T-helper 2 cell treated with Interferon-gamma antibody and Interleukin-4, amounts not matched to agents 5 μg/mL and 100 μg/mL, for 36 hours (primary cell): ENCODE measurements around the gene XRCC5.
"Not testable (repeated sequence)": the region's sequence is repeated elsewhere in the genome, so short reads cannot be mapped to it uniquely, and the experiment has no call there.

Experiments
- DNase-seq: peaks from one replicate; pipeline ENCODE4 v3.0.0; 2021; ENCODE audit warnings: low spot score
- H3K27ac Mint-ChIP-seq: one replicate; pipeline ENCODE4 v1.8.0; 2021; ENCODE audit warnings: mild to moderate bottlenecking, mixed read lengths
- H3K27me3 Mint-ChIP-seq: one replicate; pipeline ENCODE4 v1.8.0; 2021; ENCODE audit warnings: low read depth, mixed read lengths
- H3K36me3 Mint-ChIP-seq: one replicate; pipeline ENCODE4 v1.8.0; 2021; ENCODE audit warnings: low read depth, mixed read lengths
- H3K4me1 Mint-ChIP-seq: one replicate; pipeline ENCODE4 v1.8.0; 2021; ENCODE audit warnings: low read depth, mixed read lengths
- H3K4me3 Mint-ChIP-seq: one replicate; pipeline ENCODE4 v1.8.0; 2022; ENCODE audit warnings: mild to moderate bottlenecking, moderate library complexity, mixed read lengths
- H3K9me3 Mint-ChIP-seq: one replicate; pipeline ENCODE4 v1.8.0; 2021; ENCODE audit warnings: mixed read lengths

Gene XRCC5

DNA sequence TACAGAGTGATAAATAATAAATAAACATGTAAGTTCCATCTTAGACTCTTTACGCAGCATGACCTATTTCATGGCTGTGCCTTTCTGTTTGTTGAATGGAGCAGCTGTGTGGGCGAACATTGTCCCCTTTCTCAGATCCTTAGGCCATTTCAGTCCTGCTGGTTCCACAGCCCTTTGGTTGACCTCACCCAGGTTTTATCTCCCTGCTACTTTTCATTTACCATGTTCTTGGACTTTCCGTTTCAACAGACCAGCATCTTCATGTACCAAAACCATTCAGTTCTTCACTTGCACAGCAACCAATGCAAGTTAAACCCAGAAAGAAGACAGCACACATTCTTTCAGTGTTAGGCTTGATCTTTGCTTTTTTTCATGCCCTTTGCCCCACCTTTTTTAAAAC, 83.8 kb downstream of the XRCC5 start:
- no peak overlapping the region for H3K4me3 Mint-ChIP-seq

DNA sequence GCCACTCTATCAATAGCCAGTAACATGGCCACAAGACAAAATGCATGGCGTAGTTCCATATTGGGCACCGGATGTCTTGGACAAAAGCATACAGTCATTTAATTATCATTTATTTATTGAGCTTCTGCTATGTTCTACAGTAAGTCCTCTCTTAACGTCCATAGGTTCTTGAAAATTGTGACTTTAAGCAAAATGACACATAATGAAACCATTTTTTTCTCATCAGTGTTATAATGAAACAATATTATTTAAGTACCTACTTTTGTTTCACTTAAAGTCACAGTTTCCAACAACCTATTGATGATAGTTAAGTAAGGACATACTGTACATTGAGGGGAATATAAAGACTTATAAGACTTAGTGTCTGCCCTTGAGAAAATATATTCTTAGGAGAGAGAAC, 84.9 kb downstream of the XRCC5 start:
- Mint-ChIP-seq H3K9me3 (no peaks in the 10 kb centered on the region), H3K4me3 (no peak overlapping the region), H3K36me3 (peaks cover 67% of the 10 kb centered on the region), H3K27me3 (no peaks in the 10 kb centered on the region), H3K27ac (peak overlapping the region; percentile 77), H3K4me1 (peaks cover 35% of the 10 kb centered on the region)
- no peak for DNase-seq

More for the DNA sequence above, 83.8 kb downstream of the XRCC5 start:
- Mint-ChIP-seq H3K4me1 (peaks cover 42% of the 10 kb centered on the region), H3K27ac (peak overlapping the region; percentile 9), H3K27me3 (no peaks in the 10 kb centered on the region), H3K9me3 (no peaks in the 10 kb centered on the region), H3K36me3 (peaks cover 62% of the 10 kb centered on the region)
- no peak for DNase-seq

DNA sequence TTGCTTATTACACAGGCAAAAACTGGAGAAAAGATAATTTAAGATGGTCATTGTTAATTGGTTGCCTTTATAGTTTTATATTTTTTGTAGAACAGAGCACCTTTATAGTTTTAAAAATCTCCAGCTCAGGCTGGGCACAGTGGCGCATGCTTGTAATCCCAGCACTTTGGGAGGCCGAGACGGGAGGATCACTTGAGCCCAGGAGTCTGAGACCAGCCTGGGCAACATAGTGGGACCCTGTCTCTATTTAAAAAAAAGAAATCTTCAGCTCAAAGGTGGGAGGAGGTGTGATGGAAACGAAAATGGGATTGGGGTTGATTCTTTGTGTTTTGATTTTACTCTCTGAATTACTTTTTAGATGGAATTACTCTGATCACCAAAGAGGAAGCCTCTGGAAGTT, 85.4 kb downstream of the XRCC5 start:
- no peaks in the 10 kb centered on the region for H3K27me3 Mint-ChIP-seq

DNA sequence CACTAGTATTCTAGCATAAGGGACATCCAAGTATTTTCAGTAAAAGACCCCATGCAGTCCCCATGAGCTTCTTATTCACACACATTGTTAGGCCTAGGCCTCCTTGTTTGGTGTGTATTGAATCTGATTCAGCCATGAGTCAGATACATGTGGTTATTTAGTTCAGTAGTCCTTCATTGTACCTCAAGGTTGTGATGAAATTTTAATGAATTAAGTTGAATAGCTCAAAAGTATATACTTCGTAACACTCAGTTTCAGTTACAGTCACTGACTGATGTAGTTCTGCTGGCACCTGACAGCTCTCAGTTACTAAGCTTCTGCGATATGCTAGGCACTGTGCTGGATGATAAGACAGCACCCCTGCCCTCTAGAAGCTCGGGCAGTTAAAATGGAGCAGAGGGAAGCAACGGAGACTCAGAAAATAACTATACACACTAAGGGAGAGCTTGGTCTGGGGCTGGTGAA, 86.4 kb downstream of the XRCC5 start:
- no peak for DNase-seq
- Mint-ChIP-seq H3K9me3 (no peaks in the 10 kb centered on the region), H3K27ac (no peak overlapping the region), H3K27me3 (no peaks in the 10 kb centered on the region), H3K36me3 (peaks cover 74% of the 10 kb centered on the region), H3K4me1 (peaks cover 35% of the 10 kb centered on the region), H3K4me3 (no peak overlapping the region)

More for the DNA sequence above, 85.4 kb downstream of the XRCC5 start:
- H3K9me3 Mint-ChIP-seq = no peaks in the 10 kb centered on the region
- no peak for DNase-seq
- H3K4me3 Mint-ChIP-seq = no peak overlapping the region
- peak overlapping the region; percentile 77 for H3K27ac Mint-ChIP-seq
- H3K4me1 Mint-ChIP-seq = peaks cover 37% of the 10 kb centered on the region
- H3K36me3 Mint-ChIP-seq = peaks cover 69% of the 10 kb centered on the region

DNA sequence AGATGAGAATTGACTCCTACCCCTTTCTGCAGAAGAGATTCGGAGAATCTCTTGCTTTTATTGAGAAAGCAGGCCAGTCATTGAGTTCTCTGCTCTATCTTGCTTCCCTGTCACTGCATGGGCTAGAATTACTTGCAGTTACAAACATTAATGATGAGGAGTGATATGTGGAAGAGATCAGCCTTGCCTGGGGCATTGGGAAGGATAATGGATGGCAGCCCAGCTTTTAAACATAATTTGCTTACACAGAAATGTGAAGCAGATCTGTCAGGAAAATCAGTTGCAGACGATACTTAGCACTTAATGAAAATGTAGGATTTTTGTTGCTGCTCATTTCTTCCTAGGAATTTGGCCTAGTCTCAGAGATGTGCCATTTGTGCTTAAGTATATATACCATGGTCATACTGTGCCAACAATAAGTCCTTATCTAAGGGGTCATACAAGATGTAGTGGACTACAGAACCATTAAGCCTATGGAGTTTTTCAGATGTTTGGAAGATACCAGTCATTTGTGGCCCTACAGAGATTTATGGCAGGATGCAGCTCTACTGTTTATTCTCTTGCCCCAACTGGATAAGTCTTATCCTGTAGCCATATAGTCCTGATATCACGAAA, 92.7 kb downstream of the XRCC5 start:
- no peak for DNase-seq
- Mint-ChIP-seq H3K27ac (peak overlapping the region; percentile 2), H3K36me3 (peaks cover 86% of the 10 kb centered on the region), H3K4me1 (peaks cover 17% of the 10 kb centered on the region), H3K27me3 (no peaks in the 10 kb centered on the region), H3K4me3 (no peak overlapping the region), H3K9me3 (no peaks in the 10 kb centered on the region)

DNA sequence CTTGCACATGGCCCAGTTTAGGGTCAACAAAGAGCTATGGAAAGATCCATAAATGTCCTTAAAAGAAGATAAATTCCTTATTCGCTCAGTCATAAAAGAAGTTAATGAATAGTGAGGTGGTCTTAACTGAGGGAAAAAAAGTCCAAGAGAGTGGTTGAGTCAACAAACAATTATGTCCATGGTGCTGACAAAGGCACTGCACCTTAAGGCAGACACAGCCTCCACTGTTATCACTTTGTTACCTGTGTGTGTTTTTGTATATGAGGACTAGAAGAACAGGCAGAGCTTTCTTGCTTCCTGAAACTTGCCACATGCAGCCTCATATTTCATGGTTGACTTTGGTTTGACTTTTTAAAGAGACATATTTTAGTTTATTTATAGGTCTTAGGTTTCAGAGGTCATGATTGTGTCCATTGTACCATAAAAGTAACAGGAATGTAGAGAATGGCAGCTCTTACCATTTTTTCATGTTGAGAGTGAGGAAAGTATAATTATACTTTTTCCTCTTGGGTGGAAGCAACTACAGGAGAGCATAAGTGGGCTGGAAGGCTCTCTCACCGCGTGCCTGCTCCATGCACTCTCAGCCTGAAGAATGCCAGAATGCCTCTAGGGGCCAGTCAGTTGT, 93.6 kb downstream of the XRCC5 start:
- Mint-ChIP-seq H3K4me1 (peaks cover 14% of the 10 kb centered on the region), H3K9me3 (no peaks in the 10 kb centered on the region), H3K27ac (no peak overlapping the region), H3K27me3 (no peaks in the 10 kb centered on the region), H3K36me3 (peaks cover 86% of the 10 kb centered on the region), H3K4me3 (no peak overlapping the region)
- DNase-seq = no peak

DNA sequence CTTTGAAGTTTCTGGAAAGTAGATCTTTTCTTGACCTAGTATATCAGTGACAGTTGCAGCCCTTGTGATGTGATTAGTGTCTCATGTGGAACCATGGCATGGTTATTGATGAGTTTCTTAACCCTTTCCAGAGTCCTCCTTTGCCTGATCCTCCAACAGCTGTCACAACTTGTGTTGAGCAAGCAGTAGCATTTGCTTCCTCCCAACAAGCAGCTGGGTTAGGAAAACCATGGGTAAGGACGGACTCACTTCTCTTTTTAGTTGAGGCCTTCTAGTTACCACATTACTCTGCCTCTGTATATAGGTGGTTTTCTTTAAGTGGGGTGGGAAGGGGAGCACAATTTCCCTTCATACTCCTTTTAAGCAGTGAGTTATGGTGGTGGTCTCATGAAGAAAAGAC, 96.3 kb downstream of the XRCC5 start:
- no peaks in the 10 kb centered on the region for H3K27me3 Mint-ChIP-seq
- no peaks in the 10 kb centered on the region for H3K9me3 Mint-ChIP-seq
- H3K4me1 Mint-ChIP-seq = peaks cover 10% of the 10 kb centered on the region
- no peak overlapping the region for H3K27ac Mint-ChIP-seq
- no peak overlapping the region for H3K4me3 Mint-ChIP-seq
- DNase-seq = no peak
- peaks cover 75% of the 10 kb centered on the region for H3K36me3 Mint-ChIP-seq

DNA sequence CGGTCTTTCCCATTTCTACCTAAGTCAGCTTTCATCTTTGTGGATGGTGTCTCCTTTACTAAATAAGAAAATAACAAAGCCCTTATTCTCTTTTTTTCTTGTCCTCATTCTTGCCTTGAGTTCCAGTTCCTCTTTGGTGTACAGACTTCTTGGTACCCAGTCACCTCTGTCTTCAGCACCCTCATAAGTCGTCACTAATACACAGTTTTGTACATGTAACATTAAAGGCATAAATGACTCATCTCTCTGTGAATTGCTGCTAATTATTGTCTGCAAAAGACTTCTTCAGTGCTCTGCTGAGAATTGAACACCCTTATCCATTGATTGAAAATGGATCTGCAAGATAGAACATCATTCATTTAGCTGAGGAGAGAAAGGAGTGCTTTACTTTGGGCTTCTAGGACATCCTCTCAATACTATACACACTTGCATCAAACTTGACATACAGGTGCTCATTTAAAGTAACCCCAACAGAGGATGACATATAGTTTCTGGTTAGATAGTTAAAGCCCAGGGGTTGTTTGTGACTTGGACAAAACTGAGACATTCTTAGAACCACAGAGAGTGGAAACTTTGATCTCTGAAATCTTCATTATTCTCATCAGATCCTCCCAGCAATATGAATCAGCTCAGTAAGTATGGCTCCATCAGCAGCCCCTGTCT, 97.0 kb downstream of the XRCC5 start:
- Mint-ChIP-seq H3K4me1 (peaks cover 8% of the 10 kb centered on the region), H3K27ac (peak overlapping the region; percentile 22), H3K9me3 (no peaks in the 10 kb centered on the region), H3K4me3 (no peak overlapping the region), H3K36me3 (peaks cover 70% of the 10 kb centered on the region), H3K27me3 (no peaks in the 10 kb centered on the region)
- DNase-seq = no peak

DNA sequence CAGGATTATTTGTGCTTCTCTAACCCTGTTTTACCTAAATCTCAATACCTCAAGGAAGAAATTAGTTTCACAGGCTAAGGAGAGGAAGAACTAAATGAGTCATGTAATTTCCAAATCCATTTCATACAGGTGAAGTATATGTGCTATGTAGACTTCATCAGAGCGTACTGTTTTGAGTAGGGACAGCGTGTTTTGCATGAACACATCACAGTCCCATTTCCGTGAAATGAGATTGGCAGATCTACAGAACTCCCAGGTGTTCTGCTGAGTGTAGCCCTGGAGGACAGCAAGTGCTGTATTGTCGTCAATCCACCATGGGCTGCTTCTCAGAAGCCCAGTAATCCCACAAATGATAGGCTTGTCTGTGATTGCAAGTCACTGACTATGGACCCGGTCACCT, 97.7 kb downstream of the XRCC5 start:
- peaks cover 8% of the 10 kb centered on the region for H3K4me1 Mint-ChIP-seq
- H3K9me3 Mint-ChIP-seq = no peaks in the 10 kb centered on the region
- H3K36me3 Mint-ChIP-seq = peaks cover 66% of the 10 kb centered on the region
- H3K4me3 Mint-ChIP-seq = no peak overlapping the region
- no peak for DNase-seq
- H3K27ac Mint-ChIP-seq = peak overlapping the region; percentile 22
- no peaks in the 10 kb centered on the region for H3K27me3 Mint-ChIP-seq

DNA sequence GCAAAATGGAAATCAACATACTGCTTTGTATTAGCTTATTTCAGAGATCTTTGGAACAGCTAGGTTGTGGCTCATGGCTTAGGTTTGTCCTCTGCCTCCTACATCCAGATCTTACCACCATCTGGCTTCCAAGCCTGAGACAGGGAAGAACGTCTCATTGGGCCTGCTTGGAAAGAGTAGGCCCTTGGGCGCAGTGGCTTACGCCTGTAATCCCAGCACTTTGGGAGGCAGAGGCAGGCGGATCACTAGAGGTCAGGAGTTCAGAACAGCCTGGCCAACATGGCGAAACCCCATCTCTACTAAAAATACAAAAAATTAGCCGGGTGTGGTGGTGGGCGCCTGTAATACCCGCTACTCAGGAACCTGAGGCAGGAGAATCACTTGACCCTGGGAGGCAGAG, 99.5 kb downstream of the XRCC5 start:
- not testable (repeated sequence) for H3K4me1 Mint-ChIP-seq
- H3K36me3 Mint-ChIP-seq = peaks cover 50% of the 10 kb centered on the region

DNA sequence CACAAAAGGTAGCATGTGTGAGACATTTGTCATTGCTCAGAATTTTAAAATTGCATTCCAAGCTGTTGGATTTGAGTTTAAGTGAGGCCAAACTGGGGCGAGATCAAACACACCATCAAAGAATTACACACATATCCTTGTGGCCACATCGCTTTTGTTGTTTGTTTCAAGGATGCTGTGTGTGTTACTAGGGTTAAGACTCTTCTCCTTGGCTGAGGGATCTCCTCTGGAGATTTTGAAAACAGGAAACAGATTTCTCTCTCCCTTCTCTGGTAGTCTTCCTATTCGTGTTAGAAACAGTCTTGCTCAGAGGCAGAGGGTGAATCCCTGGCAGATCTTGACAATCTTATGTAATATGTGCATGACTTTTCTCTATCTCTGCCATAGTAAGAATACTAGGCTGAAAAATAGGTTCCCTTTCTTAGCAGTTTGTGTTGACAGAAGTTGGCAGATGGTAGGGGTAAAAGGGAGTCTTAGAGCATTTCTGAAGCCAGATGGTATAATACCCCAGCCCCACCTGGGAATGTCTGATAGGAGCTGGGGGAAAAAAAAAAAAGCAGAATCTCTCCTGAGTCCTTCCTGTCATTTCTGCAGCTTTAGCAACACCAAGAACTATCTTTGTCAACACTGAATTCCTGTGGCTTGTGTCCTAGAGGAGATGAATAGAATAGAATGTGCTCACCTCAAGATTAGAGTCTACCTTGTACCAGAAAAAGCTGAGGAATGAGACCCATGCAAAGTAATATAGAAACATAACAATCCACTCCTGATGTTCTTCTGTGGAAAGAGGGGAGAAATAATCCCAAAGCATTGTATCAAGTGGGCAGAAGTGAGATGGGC, 101.8 kb downstream of the XRCC5 start:
- Mint-ChIP-seq H3K9me3 (no peaks in the 10 kb centered on the region), H3K4me3 (no peak overlapping the region), H3K36me3 (peaks cover 38% of the 10 kb centered on the region), H3K27ac (no peak overlapping the region), H3K27me3 (no peaks in the 10 kb centered on the region), H3K4me1 (peaks cover under 1% of the 10 kb centered on the region)
- no peak for DNase-seq

More for the DNA sequence above, 99.5 kb downstream of the XRCC5 start:
- not testable (repeated sequence) for H3K27me3 Mint-ChIP-seq, DNase-seq, H3K9me3 Mint-ChIP-seq, H3K4me3 Mint-ChIP-seq, H3K27ac Mint-ChIP-seq

DNA sequence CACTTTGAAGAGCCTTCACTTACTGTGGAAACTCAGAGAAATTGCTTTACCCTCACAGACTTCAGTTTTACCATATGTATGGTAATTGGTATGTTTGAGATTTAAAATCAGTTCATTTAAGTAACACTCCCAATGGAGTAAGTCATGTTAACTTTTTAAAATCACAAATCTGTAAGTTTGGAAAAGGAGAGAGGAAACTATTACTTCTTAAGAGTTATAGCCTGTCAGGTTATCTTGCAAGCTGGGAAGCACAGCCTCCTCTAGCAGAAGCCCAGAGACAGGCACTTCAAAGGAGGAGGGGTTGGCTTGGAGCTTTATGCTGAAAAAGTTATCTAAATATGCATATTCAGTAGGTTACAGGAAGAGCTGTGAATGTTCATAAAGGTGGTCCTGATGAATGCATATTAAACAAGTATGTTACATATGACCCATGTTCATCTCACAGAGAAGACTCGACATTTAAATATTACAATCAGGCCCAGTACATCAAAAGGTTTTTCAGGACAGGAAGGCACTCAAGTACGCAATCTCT, 102.5 kb downstream of the XRCC5 start:
- H3K9me3 Mint-ChIP-seq = no peaks in the 10 kb centered on the region
- peaks cover 30% of the 10 kb centered on the region for H3K36me3 Mint-ChIP-seq
- H3K27me3 Mint-ChIP-seq = no peaks in the 10 kb centered on the region
- no peak overlapping the region for H3K27ac Mint-ChIP-seq
- DNase-seq = no peak
- no peak overlapping the region for H3K4me3 Mint-ChIP-seq
- H3K4me1 Mint-ChIP-seq = peaks cover 5% of the 10 kb centered on the region

DNA sequence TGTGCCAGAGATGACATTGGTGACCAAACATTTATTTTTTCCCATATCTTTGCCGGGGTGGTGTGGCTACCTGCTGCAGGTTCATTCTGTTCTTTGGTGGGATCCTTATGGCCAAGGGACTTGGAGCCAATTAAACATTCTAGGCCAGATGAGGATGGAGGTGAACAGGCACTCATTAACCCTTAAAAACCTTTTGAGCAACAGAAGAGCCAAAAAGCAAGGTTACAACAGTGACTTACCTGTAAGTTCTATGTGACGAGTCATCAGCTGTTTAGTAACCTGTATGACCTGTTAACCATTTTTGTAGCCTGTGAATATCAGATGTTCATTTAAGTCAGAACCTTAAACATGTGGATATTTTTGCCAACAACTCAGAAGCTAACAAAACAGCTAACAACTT, 105.6 kb downstream of the XRCC5 start:
- DNase-seq = no peak
- Mint-ChIP-seq H3K36me3 (peaks cover 12% of the 10 kb centered on the region), H3K4me1 (peaks cover 31% of the 10 kb centered on the region)

More for the DNA sequence above, 105.6 kb downstream of the XRCC5 start:
- Mint-ChIP-seq H3K9me3 (no peaks in the 10 kb centered on the region), H3K27me3 (no peaks in the 10 kb centered on the region), H3K4me3 (no peak overlapping the region), H3K27ac (no peak overlapping the region)
